Hypothalamus (tissue), 51 donors: ENCODE results near the gene ZCCHC4.
A peak's percentile ranks its signal among the peaks of the same experiment; 100 is the strongest.
"Not testable (repeated sequence)": the region's sequence is repeated elsewhere in the genome, so short reads cannot be mapped to it uniquely, and the experiment has no call there.

Experiments
- DNase-seq, 51 donors: peaks; one replicate each; lab custom pipeline; 2025; lab: John Stamatoyannopoulos, UW

The ZCCHC4 gene

GRCh38 chr4:25370242-25370641, 57.7 kb downstream of the ZCCHC4 start:
- no peak for DNase-seq

- DNase-seq = not testable (repeated sequence)
Observed at GRCh38 chr4:25372549-25372948, 60.0 kb downstream of the ZCCHC4 start.

GRCh38 chr4:25376754-25377571, 64.4 kb downstream of the ZCCHC4 start, which contains the start of gene ANAPC4:
Gene ANAPC4 (plus strand): TSS chr4:25377263. CDS start chr4:25377428, 165 bp downstream.
- DNase-seq = peak; percentile 11 to 93 (median 79)

GRCh38 chr4:25377572-25378436, 65.2 kb downstream of the ZCCHC4 start:
- peak in 1 of 51 donors; percentile 50 for DNase-seq

- no peak for DNase-seq
Observed at GRCh38 chr4:25378437-25378743, 65.8 kb downstream of the ZCCHC4 start.

GRCh38 chr4:25379591-25379990, 67.0 kb downstream of the ZCCHC4 start:
- DNase-seq = no peak

- no peak for DNase-seq
Observed at GRCh38 chr4:25383647-25384046, 71.1 kb downstream of the ZCCHC4 start.

GRCh38 chr4:25386926-25387325, 74.4 kb downstream of the ZCCHC4 start:
- DNase-seq = no peak

- no peak for DNase-seq
Observed at GRCh38 chr4:25397305-25397704, 84.7 kb downstream of the ZCCHC4 start.

GRCh38 chr4:25399510-25399909, 86.9 kb downstream of the ZCCHC4 start:
- DNase-seq = no peak

- no peak for DNase-seq
Observed at GRCh38 chr4:25401066-25401465, 88.5 kb downstream of the ZCCHC4 start.

- DNase-seq = no peak
Observed at GRCh38 chr4:25402521-25402920, 89.9 kb downstream of the ZCCHC4 start.

- no peak for DNase-seq
Observed at GRCh38 chr4:25403699-25404098, 91.1 kb downstream of the ZCCHC4 start.

- DNase-seq = no peak
Observed at GRCh38 chr4:25405453-25405852, 92.9 kb downstream of the ZCCHC4 start.

GRCh38 chr4:25406081-25406692, 93.6 kb downstream of the ZCCHC4 start:
- DNase-seq = no peak

- no peak for DNase-seq
Observed at GRCh38 chr4:25410820-25411529, 98.4 kb downstream of the ZCCHC4 start.

- no peak for DNase-seq
Observed at GRCh38 chr4:25413261-25413660, 100.7 kb downstream of the ZCCHC4 start.

- DNase-seq = no peak
Observed at GRCh38 chr4:25417014-25417413, 104.4 kb downstream of the ZCCHC4 start.
